DND-41 (cell line): ENCODE data around the gene SLC15A1.

ENCODE experiments used
- EZH2 ChIP-seq: IDR thresholded peaks from 3 replicates; pipeline ENCODE4 v1.6.1; 2012; ENCODE audit warnings: borderline replicate concordance, low read depth, mild to moderate bottlenecking, moderate library complexity, low read length, inconsistent platforms; ENCODE audit not compliant: severe bottlenecking
- TF ChIP-seq, protein P1 (sequence below): IDR thresholded peaks from 2 replicates; pipeline ENCODE4 v1.5.1; 2012; ENCODE audit warnings: borderline replicate concordance, low read length, moderate library complexity, mild to moderate bottlenecking; ENCODE audit not compliant: poor library complexity, severe bottlenecking; ENCODE audit errors: extremely low read depth

DNA sequence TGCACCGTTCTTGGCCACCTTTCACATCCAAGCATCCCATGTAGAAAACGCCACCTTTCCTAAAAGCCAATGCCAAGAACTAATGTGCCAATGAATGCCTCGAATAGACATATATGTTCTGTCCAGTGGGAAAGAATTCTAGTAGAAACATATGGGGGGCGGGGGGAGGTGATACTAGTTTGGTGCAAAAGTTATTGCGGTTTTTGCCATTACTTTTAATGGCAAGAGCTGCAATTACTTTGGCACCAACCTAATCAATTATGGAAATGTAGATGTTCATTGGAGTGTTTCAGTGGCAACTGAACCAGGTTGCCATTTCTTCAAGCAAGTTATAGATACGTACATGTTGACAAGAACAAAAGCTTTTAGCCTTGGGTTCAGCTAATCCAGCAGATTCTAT lies 34.6 kb downstream of the SLC15A1 start:
- TF ChIP-seq, protein P1, sequence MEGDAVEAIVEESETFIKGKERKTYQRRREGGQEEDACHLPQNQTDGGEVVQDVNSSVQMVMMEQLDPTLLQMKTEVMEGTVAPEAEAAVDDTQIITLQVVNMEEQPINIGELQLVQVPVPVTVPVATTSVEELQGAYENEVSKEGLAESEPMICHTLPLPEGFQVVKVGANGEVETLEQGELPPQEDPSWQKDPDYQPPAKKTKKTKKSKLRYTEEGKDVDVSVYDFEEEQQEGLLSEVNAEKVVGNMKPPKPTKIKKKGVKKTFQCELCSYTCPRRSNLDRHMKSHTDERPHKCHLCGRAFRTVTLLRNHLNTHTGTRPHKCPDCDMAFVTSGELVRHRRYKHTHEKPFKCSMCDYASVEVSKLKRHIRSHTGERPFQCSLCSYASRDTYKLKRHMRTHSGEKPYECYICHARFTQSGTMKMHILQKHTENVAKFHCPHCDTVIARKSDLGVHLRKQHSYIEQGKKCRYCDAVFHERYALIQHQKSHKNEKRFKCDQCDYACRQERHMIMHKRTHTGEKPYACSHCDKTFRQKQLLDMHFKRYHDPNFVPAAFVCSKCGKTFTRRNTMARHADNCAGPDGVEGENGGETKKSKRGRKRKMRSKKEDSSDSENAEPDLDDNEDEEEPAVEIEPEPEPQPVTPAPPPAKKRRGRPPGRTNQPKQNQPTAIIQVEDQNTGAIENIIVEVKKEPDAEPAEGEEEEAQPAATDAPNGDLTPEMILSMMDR: no peak
- no peak for TF ChIP-seq EZH2
